HepG2 (cell line): Measurements from ENCODE around the gene SYT1. TPM values are rescaled to one million over a fixed set of nuclear protein-coding genes. Genes with fewer than 3 reads are reported as not detected.

Experiments
- ATAC-seq: fragments of 200-7000 bp; cut with Tn5 transposase; 3 replicates; pipeline ENCODE4 v1.9.1; 2020; ENCODE audit warnings: mild to moderate bottlenecking, moderate library complexity
- BruUV-seq: library from RNA; stranded (reverse); fragments of 400-500 nt; replicated peaks from 2 replicates; lab custom pipeline; 2021; lab: Mats Ljungman, UMichigan
- CTCF ChIA-PET: fragments of 300-600 bp; formaldehyde crosslinking; extraction: SDS; loops from one replicate; lab custom pipeline; 2021; ENCODE audit warnings: low total read pairs, inconsistent platforms, low intra/inter-chr PET ratio; lab: Yijun Ruan, JAX
- POLR2A ChIA-PET: fragments of 350-600 bp; sonication (Branson Sonifier 250); formaldehyde crosslinking; loops from one replicate; lab custom pipeline; 2020; ENCODE audit warnings: antibody characterized with exemption, inconsistent platforms; lab: Yijun Ruan, JAX
- DNase-seq: peaks from one replicate; pipeline ENCODE4 v3.0.0-alpha.2; 2015; ENCODE audit warnings: low spot score
- FAIRE-seq: peaks from 3 replicates; lab custom pipeline; 2011; peaks lifted over from hg19 to GRCh38; lab: Jason Lieb, UNC
- H2AFZ ChIP-seq: one replicate; pipeline ENCODE4 v1.6.1; 2011; ENCODE audit warnings: low read length, inconsistent platforms
- H3K27ac ChIP-seq: fragments of 300-600 bp; 3 replicates; pipeline ENCODE4 v1.8.0; 2011; ENCODE audit warnings: mixed run types, mild to moderate bottlenecking, mixed read lengths, low read length, inconsistent platforms; ENCODE audit not compliant: insufficient read depth; ENCODE audit errors: extremely low read length
- H3K27me3 ChIP-seq, 2 experiments: fragments of 200-600 bp in 1 of 2; 2 replicates in 1 of 2; 3 replicates in 1 of 2; pipeline versions ENCODE4 v1.6.0 to v1.8.0; 2011; ENCODE audit warnings: low read length in 2 of 2, mild to moderate bottlenecking in 2 of 2, moderate library complexity in 2 of 2, inconsistent platforms in 1 of 2; ENCODE audit not compliant: insufficient read depth in 2 of 2, control insufficient read depth in 1 of 2
- H3K36me3 ChIP-seq, 2 experiments: fragments of 200-600 bp in 1 of 2; replicated peaks in 1 of 2; 2 replicates in 1 of 2; 3 replicates in 1 of 2; pipeline versions ENCODE4 v1.5.1 to v1.8.0; 2011; ENCODE audit warnings: low read length in 2 of 2, inconsistent platforms in 1 of 2; ENCODE audit not compliant: insufficient read depth in 2 of 2, control insufficient read depth in 1 of 2
- H3K4me1 ChIP-seq: 2 replicates; pipeline ENCODE4 v1.5.1; 2012; ENCODE audit warnings: low read length, inconsistent platforms; ENCODE audit not compliant: insufficient read depth
- H3K4me2 ChIP-seq: 2 replicates; pipeline ENCODE4 v1.6.0; 2011; ENCODE audit warnings: low read depth, low read length, inconsistent platforms
- H3K4me3 ChIP-seq, 3 experiments: fragments of 200-600 bp in 1 of 3; sonication (generic), shearing (Covaris generic) in 1 of 3; replicated peaks in 1 of 3; 2 replicates each; pipeline ENCODE4 v1.5.1; 2011 to 2016; ENCODE audit warnings: low read length in 3 of 3, inconsistent platforms in 2 of 3, low read depth in 2 of 3, mild to moderate bottlenecking in 2 of 3, control low read depth in 1 of 3, mixed read lengths in 1 of 3; ENCODE audit not compliant: insufficient read depth in 1 of 3
- H3K79me2 ChIP-seq: one replicate; pipeline ENCODE4 v1.6.1; 2011; ENCODE audit warnings: low read length, inconsistent platforms; ENCODE audit not compliant: insufficient read depth
- H3K9ac ChIP-seq: 2 replicates; pipeline ENCODE4 v1.6.0; 2011; ENCODE audit warnings: mild to moderate bottlenecking, low read depth, low read length, inconsistent platforms; ENCODE audit not compliant: insufficient read depth
- H3K9me3 ChIP-seq: 2 replicates; pipeline ENCODE4 v1.5.1; 2012; ENCODE audit warnings: mild to moderate bottlenecking, low read length
- H4K20me1 ChIP-seq: 2 replicates; pipeline ENCODE4 v1.6.0; 2011; ENCODE audit warnings: inconsistent platforms, mild to moderate bottlenecking, low read length, moderate library complexity; ENCODE audit not compliant: insufficient read depth
- ATF5 ChIP-seq: sonication (generic); formaldehyde crosslinking; IDR thresholded peaks from 2 replicates; pipeline ENCODE4 v1.4.0; 2020; ENCODE audit warnings: mild to moderate bottlenecking, low read depth, missing genetic modification reagents
- RARA ChIP-seq: IDR thresholded peaks from 2 replicates; pipeline ENCODE4 v1.6.1; 2016; ENCODE audit warnings: missing genetic modification reagents, missing compliant biosample characterization
- ZNF770 ChIP-seq: sonication (generic); formaldehyde crosslinking; IDR thresholded peaks from 2 replicates; pipeline ENCODE4 v1.5.0; 2020; ENCODE audit warnings: mild to moderate bottlenecking, missing genetic modification reagents
- ZSCAN25 ChIP-seq: sonication (generic); formaldehyde crosslinking; IDR thresholded peaks from 2 replicates; pipeline ENCODE4 v1.8.0; 2022; ENCODE audit warnings: mild to moderate bottlenecking, missing genetic modification reagents
- WGBS: methylation state at CpG from one replicate; pipeline ENCODE4 v1.1.6; 2017; ENCODE audit warnings: low lambda C conversion rate; 5-methylcytosine and 5-hydroxymethylcytosine counted together
- in situ Hi-C: cut with HindIII; loops from 2 replicates; pipeline ENCODE4 v1.10.0; 2017; ENCODE audit warnings: low pct_unique_long_range_greater_than_20kb; ENCODE audit not compliant: extremely low pct_ligation_motif_present
- intact Hi-C: fragments of 100-400 bp; cut with micrococcal nuclease; formaldehyde crosslinking; loops from one replicate; pipeline ENCODE4 v1.10.0; 2022; ENCODE audit not compliant: unreplicated experiment
- polyA plus RNA-seq, 8 experiments: library from polyadenylated mRNA; depleted of rRNA in 3 of 8; stranded (reverse) in 7 of 8; unstranded in 1 of 8; fragments of >200 nt; fragmentation: Illumina TruSeq in 4 of 8; extraction: Trizol in 4 of 8; gene quantifications; 2 replicates each; pipeline versions ENCODE4 v1.2.1 to v1.2.3, GENCODE V29; 2011 to 2016; ENCODE audit warnings: low read depth in 4 of 8, missing spikeins in 1 of 8, mixed read lengths in 1 of 8; ENCODE audit not compliant: insufficient read depth in 1 of 8
- total RNA-seq, 5 experiments: library from RNA; depleted of rRNA; stranded (reverse); fragments of >200 nt; fragmentation: Illumina TruSeq; extraction: Trizol; gene quantifications; 2 replicates each; pipeline ENCODE4 v1.2.3, GENCODE V29; 2016; ENCODE audit warnings: low read depth in 1 of 5

SYT1 gene
- total and polyA plus RNA-seq, 2 of the 13 experiments (the other 11 are each of a cell fraction or from before 2014, with no cell fraction given), result not detected

- CTCF ChIA-PET, result no interaction called here
Observed at GRCh38 chr12:79486154-79486553, 621.6 kb downstream of the SYT1 start.

More at GRCh38 chr12:79486154-79486553, 621.6 kb downstream of the SYT1 start:
- H3K4me3 ChIP-seq, result no peak overlapping the region
- no peaks in the 10 kb centered on the region for H3K79me2 ChIP-seq
- 5% methylated on average over 3 of the region's 3 CpGs for WGBS
- no peaks in the 10 kb centered on the region for H3K27me3 ChIP-seq
- no peak overlapping the region for H3K4me2 ChIP-seq
- no TSS peak for BruUV-seq
- ATAC-seq (peak; percentile 49; the same call in 1 of the 3 replicates), FAIRE-seq (no peak), DNase-seq (no peak)
- no peaks in the 10 kb centered on the region for H3K36me3 ChIP-seq
- H4K20me1 ChIP-seq, result no peaks in the 10 kb centered on the region
- peaks cover 10% of the 10 kb centered on the region; the same call in 1 of the 2 replicates for H3K4me1 ChIP-seq
- H3K9ac ChIP-seq, result no peak overlapping the region
- TF ChIP-seq ZSCAN25 (CRISPR knock-in tag) (peak; percentile 62; the same call in 1 of the 2 replicates), RARA (CRISPR knock-in tag) (peak; percentile 69), ZNF770 (0 out of 2 replicates have a peak, but pooled peaks have one; percentile 31), ATF5 (CRISPR knock-in tag) (no peak)
- no peak overlapping the region for H2AFZ ChIP-seq
- in situ Hi-C loops, result no loop called here
- no peak overlapping the region for H3K27ac ChIP-seq
- intact Hi-C loops, result no loop called here
- H3K9me3 ChIP-seq, result no peaks in the 10 kb centered on the region
- POLR2A ChIA-PET, result no interaction called here
